SJSA1 (cell line): ENCODE data around the gene KCNQ2. TPM values are rescaled to one million over a fixed set of nuclear protein-coding genes. Genes with fewer than 3 reads are reported as not detected.

Experiments used
- DNase-seq, 2 experiments: peaks; one replicate each; pipeline ENCODE4 v3.0.0-alpha.2; 2015 to 2020; ENCODE audit warnings: low spot score in 2 of 2, low read depth in 1 of 2
- H3K27ac ChIP-seq: fragments of 250-450 bp; sonication (Bioruptor Pico); 2 replicates; pipeline ENCODE4 v1.5.1; 2020; ENCODE audit warnings: mild to moderate bottlenecking, moderate library complexity
- H3K27me3 ChIP-seq: fragments of 250-450 bp; sonication (Bioruptor Pico); replicated peaks from 2 replicates; pipeline ENCODE4 v1.5.1; 2020; ENCODE audit warnings: mild to moderate bottlenecking, moderate library complexity
- H3K36me3 ChIP-seq: fragments of 250-450 bp; sonication (Bioruptor Pico); 2 replicates; pipeline ENCODE4 v1.5.1; 2020; ENCODE audit warnings: mild to moderate bottlenecking
- H3K4me1 ChIP-seq: fragments of 250-450 bp; sonication (Bioruptor Pico); replicated peaks from 2 replicates; pipeline ENCODE4 v1.6.1; 2021; ENCODE audit warnings: mild to moderate bottlenecking
- H3K4me3 ChIP-seq: fragments of 250-450 bp; sonication (Bioruptor Pico); 2 replicates; pipeline ENCODE4 v1.5.1; 2020; ENCODE audit warnings: mild to moderate bottlenecking
- H3K9me3 ChIP-seq: fragments of 250-450 bp; sonication (Bioruptor Pico); replicated peaks from 2 replicates; pipeline ENCODE4 v1.5.1; 2020; ENCODE audit warnings: mild to moderate bottlenecking
- total RNA-seq: library from RNA; depleted of rRNA; stranded (reverse); fragments of >200 nt; shearing (Covaris generic); gene quantifications from 2 replicates; pipeline ENCODE4 v1.2.3, GENCODE V29; 2014

KCNQ2 gene
- total RNA-seq, 1 experiment from 2014 or later = not detected

- no peak overlapping the region for H3K27ac ChIP-seq
- H3K4me3 ChIP-seq = no peak overlapping the region
- H3K4me1 ChIP-seq = no peaks in the 10 kb centered on the region
- H3K36me3 ChIP-seq = no peaks in the 10 kb centered on the region
- no peaks in the 10 kb centered on the region for H3K9me3 ChIP-seq
- DNase-seq = peak in 1 of 2 experiments; percentile 63
- H3K27me3 ChIP-seq = peaks cover 15% of the 10 kb centered on the region
Observed at GRCh38 chr20:63442100-63442493, 30.4 kb downstream of the KCNQ2 start.

- H3K9me3 ChIP-seq = no peaks in the 10 kb centered on the region
- H3K4me1 ChIP-seq = no peaks in the 10 kb centered on the region
- no peaks in the 10 kb centered on the region for H3K36me3 ChIP-seq
- H3K27ac ChIP-seq = no peak overlapping the region
- DNase-seq = no peak
- H3K4me3 ChIP-seq = no peak overlapping the region
- H3K27me3 ChIP-seq = peaks cover 17% of the 10 kb centered on the region
Observed at GRCh38 chr20:63441136-63442099, 31.0 kb downstream of the KCNQ2 start.

GRCh38 chr20:63440366-63440955, 32.0 kb downstream of the KCNQ2 start:
- Histone ChIP-seq H3K36me3 (no peaks in the 10 kb centered on the region), H3K27me3 (peaks cover 22% of the 10 kb centered on the region), H3K27ac (no peak overlapping the region), H3K4me3 (no peak overlapping the region), H3K9me3 (no peaks in the 10 kb centered on the region), H3K4me1 (no peaks in the 10 kb centered on the region)
- no peak for DNase-seq

GRCh38 chr20:63439866-63440265, 32.6 kb downstream of the KCNQ2 start:
- Histone ChIP-seq H3K27me3 (peaks cover 27% of the 10 kb centered on the region), H3K36me3 (no peaks in the 10 kb centered on the region), H3K4me1 (no peaks in the 10 kb centered on the region), H3K4me3 (no peak overlapping the region), H3K9me3 (no peaks in the 10 kb centered on the region), H3K27ac (no peak overlapping the region)
- DNase-seq = no peak

GRCh38 chr20:63438121-63438520, 34.3 kb downstream of the KCNQ2 start:
- no peaks in the 10 kb centered on the region for H3K36me3 ChIP-seq
- no peak overlapping the region for H3K27ac ChIP-seq
- H3K9me3 ChIP-seq = no peaks in the 10 kb centered on the region
- no peak overlapping the region for H3K4me3 ChIP-seq
- no peaks in the 10 kb centered on the region for H3K4me1 ChIP-seq
- no peak for DNase-seq
- H3K27me3 ChIP-seq = peaks cover 31% of the 10 kb centered on the region

- H3K4me1 ChIP-seq = no peaks in the 10 kb centered on the region
- H3K27me3 ChIP-seq = peaks cover 34% of the 10 kb centered on the region
- H3K36me3 ChIP-seq = no peaks in the 10 kb centered on the region
- no peak overlapping the region for H3K27ac ChIP-seq
- DNase-seq = no peak
- no peaks in the 10 kb centered on the region for H3K9me3 ChIP-seq
- H3K4me3 ChIP-seq = no peak overlapping the region
Observed at GRCh38 chr20:63435552-63435951, 36.9 kb downstream of the KCNQ2 start.

GRCh38 chr20:63434599-63435378, 37.7 kb downstream of the KCNQ2 start:
- Histone ChIP-seq H3K4me1 (no peaks in the 10 kb centered on the region), H3K27ac (no peak overlapping the region), H3K9me3 (no peaks in the 10 kb centered on the region), H3K36me3 (no peaks in the 10 kb centered on the region), H3K27me3 (peaks cover 40% of the 10 kb centered on the region), H3K4me3 (no peak overlapping the region)
- peak; percentile 31 to 67 for DNase-seq

- H3K4me3 ChIP-seq = no peak overlapping the region
- no peak overlapping the region for H3K27ac ChIP-seq
- H3K36me3 ChIP-seq = no peaks in the 10 kb centered on the region
- no peaks in the 10 kb centered on the region for H3K4me1 ChIP-seq
- DNase-seq = no peak
- H3K9me3 ChIP-seq = no peaks in the 10 kb centered on the region
- peaks cover 43% of the 10 kb centered on the region for H3K27me3 ChIP-seq
Observed at GRCh38 chr20:63433756-63434531, 38.5 kb downstream of the KCNQ2 start.

GRCh38 chr20:63433351-63433750, 39.1 kb downstream of the KCNQ2 start:
- DNase-seq = no peak
- Histone ChIP-seq H3K9me3 (no peaks in the 10 kb centered on the region), H3K4me3 (no peak overlapping the region), H3K27me3 (peaks cover 45% of the 10 kb centered on the region), H3K36me3 (no peaks in the 10 kb centered on the region), H3K27ac (no peak overlapping the region), H3K4me1 (no peaks in the 10 kb centered on the region)

- DNase-seq = no peak
- H3K36me3 ChIP-seq = no peaks in the 10 kb centered on the region
- no peaks in the 10 kb centered on the region for H3K4me1 ChIP-seq
- peaks cover 43% of the 10 kb centered on the region for H3K27me3 ChIP-seq
- H3K9me3 ChIP-seq = no peaks in the 10 kb centered on the region
- H3K4me3 ChIP-seq = no peak overlapping the region
- no peak overlapping the region for H3K27ac ChIP-seq
Observed at GRCh38 chr20:63432577-63433325, 39.7 kb downstream of the KCNQ2 start.

GRCh38 chr20:63431944-63432343, 40.5 kb downstream of the KCNQ2 start:
- DNase-seq = no peak
- Histone ChIP-seq H3K9me3 (no peaks in the 10 kb centered on the region), H3K27me3 (peaks cover 46% of the 10 kb centered on the region), H3K27ac (no peak overlapping the region), H3K4me1 (no peaks in the 10 kb centered on the region), H3K36me3 (no peaks in the 10 kb centered on the region), H3K4me3 (no peak overlapping the region)

GRCh38 chr20:63430891-63431290, 41.6 kb downstream of the KCNQ2 start:
- H3K27me3 ChIP-seq = peaks cover 50% of the 10 kb centered on the region
- H3K27ac ChIP-seq = no peak overlapping the region
- DNase-seq = no peak
- H3K36me3 ChIP-seq = no peaks in the 10 kb centered on the region
- no peak overlapping the region for H3K4me3 ChIP-seq
- no peaks in the 10 kb centered on the region for H3K9me3 ChIP-seq
- no peaks in the 10 kb centered on the region for H3K4me1 ChIP-seq

GRCh38 chr20:63429992-63430391, 42.5 kb downstream of the KCNQ2 start:
- no peak overlapping the region for H3K4me3 ChIP-seq

More at GRCh38 chr20:63429992-63430391, 42.5 kb downstream of the KCNQ2 start:
- Histone ChIP-seq H3K4me1 (no peaks in the 10 kb centered on the region), H3K9me3 (no peaks in the 10 kb centered on the region), H3K36me3 (no peaks in the 10 kb centered on the region), H3K27ac (no peak overlapping the region), H3K27me3 (peaks cover 50% of the 10 kb centered on the region)
- DNase-seq = no peak
